Lung microvascular endothelial cell (primary cell): ENCODE measurements around the gene COLEC11. TPM values are rescaled to one million over a fixed set of nuclear protein-coding genes. Genes with fewer than 3 reads are reported as not detected.

Source experiments
- DNase-seq, 2 donors: peaks; one replicate each; pipeline versions ENCODE4 v3.0.0 to v3.0.0-alpha.2; 2010; ENCODE audit warnings: low read depth in 2 of 2
- total RNA-seq: library from RNA; depleted of rRNA; stranded (reverse); fragments of >200 nt; gene quantifications from 2 replicates; pipeline ENCODE4 v1.2.1, GENCODE V29; 2014

COLEC11 gene
- total RNA-seq, 1 donor from 2014 or later, result 0.40 TPM

GRCh38 chr2:3637692-3638455, 43.0 kb downstream of the COLEC11 start:
- DNase-seq, result no peak

GRCh38 chr2:3638456-3638810, 43.5 kb downstream of the COLEC11 start:
- no peak for DNase-seq

GRCh38 chr2:3639015-3639630, 44.2 kb downstream of the COLEC11 start:
- no peak for DNase-seq

GRCh38 chr2:3639653-3640052, 44.7 kb downstream of the COLEC11 start:
- DNase-seq, result no peak

GRCh38 chr2:3641181-3641580, 46.3 kb downstream of the COLEC11 start:
- no peak for DNase-seq

GRCh38 chr2:3641841-3642421, 47.0 kb downstream of the COLEC11 start:
- DNase-seq, result no peak

- DNase-seq, result no peak
Measured at GRCh38 chr2:3642521-3643215, 47.8 kb downstream of the COLEC11 start.

GRCh38 chr2:3643371-3644245, 48.7 kb downstream of the COLEC11 start:
- no peak for DNase-seq

- no peak for DNase-seq
Measured at GRCh38 chr2:3644246-3644525, 49.3 kb downstream of the COLEC11 start.

GRCh38 chr2:3644891-3645605, 50.1 kb downstream of the COLEC11 start:
- no peak for DNase-seq

GRCh38 chr2:3645745-3646389, 51.0 kb downstream of the COLEC11 start:
- DNase-seq, result no peak

GRCh38 chr2:3646446-3646845, 51.5 kb downstream of the COLEC11 start:
- DNase-seq, result no peak

- no peak for DNase-seq
Measured at GRCh38 chr2:3647246-3647645, 52.3 kb downstream of the COLEC11 start.

GRCh38 chr2:3647831-3648651, 53.1 kb downstream of the COLEC11 start:
- DNase-seq, result no peak

- no peak for DNase-seq
Measured at GRCh38 chr2:3648652-3649177, 53.8 kb downstream of the COLEC11 start.

- DNase-seq, result no peak
Measured at GRCh38 chr2:3649581-3649980, 54.7 kb downstream of the COLEC11 start.

GRCh38 chr2:3650140-3650920, 55.4 kb downstream of the COLEC11 start:
- DNase-seq, result no peak
